ENCODE measurements around the gene OMP.

The OMP gene

GRCh38 chr11:77129069-77129841, 26.6 kb downstream of the OMP start:
- H3K4me3 ChIP-seq (ENCODE audit: low read length) = no peak overlapping the region
- no peak for DNase-seq (ENCODE audit: low read depth, low spot score)

DNA sequence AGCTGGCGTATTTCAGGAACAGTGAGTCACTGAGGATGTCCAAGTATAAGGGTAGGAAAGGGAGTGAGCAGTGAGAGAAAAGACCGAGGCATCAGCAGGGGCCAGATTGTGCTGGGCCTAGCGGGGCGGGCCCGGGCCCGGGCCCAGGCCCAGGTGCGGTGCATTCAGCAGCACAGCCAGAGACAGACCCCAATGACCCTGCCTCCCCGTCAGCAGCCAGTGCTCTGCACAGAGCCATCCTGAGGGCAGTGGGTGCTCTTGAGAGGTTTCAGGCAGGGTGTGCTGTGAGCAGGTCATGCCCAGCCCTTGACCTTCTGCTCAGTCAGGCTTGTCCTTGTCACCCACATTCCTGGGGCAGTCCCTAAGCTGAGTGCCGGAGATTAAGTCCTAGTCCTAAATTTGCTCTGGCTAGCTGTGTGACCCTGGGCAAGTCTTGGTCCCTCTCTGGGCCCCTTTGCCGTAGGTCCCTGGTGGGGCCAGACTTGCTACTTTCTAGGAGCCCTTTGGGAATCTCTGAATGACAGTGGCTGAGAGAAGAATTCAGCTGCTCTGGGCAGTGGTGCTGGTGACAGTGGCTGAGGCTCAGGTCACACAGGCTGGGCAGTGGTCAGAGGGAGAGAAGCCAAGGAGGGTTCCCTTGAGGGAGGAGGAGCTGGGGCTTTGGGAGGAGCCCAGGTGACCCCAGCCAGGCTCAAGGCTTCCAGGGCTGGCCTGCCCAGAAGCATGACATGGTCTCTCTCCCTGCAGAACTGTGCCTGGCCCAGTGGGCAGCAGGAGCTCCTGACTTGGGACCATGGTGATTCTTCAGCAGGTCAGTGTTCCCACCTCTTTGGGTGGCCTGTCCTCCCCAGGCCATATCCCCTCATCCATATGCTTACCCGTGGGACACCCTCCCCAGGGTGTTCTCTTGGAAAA, 27.5 kb downstream of the OMP start:
- no peak overlapping the region for H3K4me3 ChIP-seq (ENCODE audit: low read length)
- DNase-seq (ENCODE audit: low read depth, low spot score) = no peak

DNA sequence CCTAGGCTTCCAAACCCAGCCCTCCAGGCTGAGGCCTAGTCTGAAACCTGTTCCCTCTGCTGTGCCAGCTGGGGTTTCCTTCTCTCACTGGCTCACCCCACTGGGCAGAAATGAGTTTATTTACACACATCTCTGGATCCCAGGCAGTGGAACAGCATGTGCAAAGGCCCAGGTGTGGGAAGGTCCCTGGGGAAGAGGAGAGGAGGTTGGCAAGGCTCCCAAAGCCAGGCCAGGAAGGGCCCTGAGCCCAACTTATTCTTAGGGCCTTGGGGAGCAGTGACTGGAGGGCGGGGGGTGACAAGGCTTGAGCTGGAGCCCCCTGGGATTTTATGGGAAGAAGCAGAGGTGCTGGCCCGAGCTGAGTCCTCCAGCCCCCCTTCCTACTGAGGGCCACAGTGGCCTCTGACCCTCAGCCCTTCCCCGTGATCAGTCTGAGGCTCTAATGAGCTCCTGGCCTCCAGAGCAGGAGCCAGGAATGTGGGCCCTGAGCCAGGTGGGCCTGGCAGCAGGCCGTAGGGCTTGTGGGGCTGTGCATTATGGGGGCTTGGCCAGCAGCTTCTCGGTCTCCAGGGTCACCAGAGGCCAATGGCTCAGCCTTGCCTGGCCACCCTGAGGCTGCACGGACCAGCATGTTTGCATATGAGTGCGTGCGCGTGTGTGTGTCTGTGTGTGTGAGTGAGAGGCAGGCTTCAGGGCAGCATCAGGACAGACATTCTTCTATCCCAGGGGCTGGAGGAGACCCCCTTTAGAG, 28.3 kb downstream of the OMP start:
- DNase-seq (ENCODE audit: low read depth, low spot score) = no peak
- H3K4me3 ChIP-seq (ENCODE audit: low read length) = no peak overlapping the region

DNA sequence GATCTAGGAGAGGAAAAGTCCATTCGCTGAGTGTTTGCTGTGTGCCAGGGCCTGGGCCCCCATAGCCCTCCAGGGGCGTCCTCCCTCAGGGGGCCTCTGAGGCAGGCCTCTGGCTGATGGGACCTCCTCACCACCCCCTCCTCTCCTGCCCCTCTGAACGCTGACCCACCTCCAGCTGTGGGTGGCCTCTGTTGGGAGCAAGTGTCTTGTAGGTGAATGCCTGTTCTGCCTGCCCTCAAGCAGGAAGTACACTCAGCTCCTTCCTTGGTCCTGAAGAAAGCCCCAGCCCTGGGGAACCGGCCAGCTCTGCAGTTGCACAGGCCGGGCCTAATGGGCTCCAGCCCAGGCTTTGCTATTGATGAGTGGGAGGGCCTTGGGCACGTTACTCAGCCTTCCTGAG, 28.9 kb downstream of the OMP start:
- no peak overlapping the region for H3K4me3 ChIP-seq (ENCODE audit: low read length)
- DNase-seq (ENCODE audit: low read depth, low spot score) = no peak

DNA sequence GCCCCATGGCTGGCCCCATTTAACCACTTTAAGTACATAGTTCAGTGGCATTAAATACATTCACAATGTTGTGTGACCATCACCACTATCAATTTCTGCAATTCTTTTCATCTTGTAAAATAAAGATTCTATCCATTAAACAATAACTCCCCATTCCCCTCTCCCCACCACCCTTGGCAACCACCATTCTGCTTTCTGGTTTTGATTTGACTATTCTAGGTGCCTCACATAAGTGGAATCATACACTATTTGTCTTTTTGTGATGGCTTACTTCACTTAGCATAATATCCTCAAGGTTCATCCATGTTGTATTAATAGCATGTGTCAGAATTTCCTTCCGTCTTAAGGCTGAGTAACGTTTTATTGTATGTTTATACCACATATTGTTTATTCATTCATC, 32.4 kb downstream of the OMP start:
- no peak overlapping the region for H3K4me3 ChIP-seq (ENCODE audit: low read length)

GRCh38 chr11:77136074-77136473, 33.4 kb downstream of the OMP start:
- H3K4me3 ChIP-seq (ENCODE audit: low read length) = no peak overlapping the region
- DNase-seq (ENCODE audit: low read depth, low spot score) = no peak

More for the DNA sequence above, 32.4 kb downstream of the OMP start:
- DNase-seq (ENCODE audit: low read depth, low spot score) = no peak

DNA sequence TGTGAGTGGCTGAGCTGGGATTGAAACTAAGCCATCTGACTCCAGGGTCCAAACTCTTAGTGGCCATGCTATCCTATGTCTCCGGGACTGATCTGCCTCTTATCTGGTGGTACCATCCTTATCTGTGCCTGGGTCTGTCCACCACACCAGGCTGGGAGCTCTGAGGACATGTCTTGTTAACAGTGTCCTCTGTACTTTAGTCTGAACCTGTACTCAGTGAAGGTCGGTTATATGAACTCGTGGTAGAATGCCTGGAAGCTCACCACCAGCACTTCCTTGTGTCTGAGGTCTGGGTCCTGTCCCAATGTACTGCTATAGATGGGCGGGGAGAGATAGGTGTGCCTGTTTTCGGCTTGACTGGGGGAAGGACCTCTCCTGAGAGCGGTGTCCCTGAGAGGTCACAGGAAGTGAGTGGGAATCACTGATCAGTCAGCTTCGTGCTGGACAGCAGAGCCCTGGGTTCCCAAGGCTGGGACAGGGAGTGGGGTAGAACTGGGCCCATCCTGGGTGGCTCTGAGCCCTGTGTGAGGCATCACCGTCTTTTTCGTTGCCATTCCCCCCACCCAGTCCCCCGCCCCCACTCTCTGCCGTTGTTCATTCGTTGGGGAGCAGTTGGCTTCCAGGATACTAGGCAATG, 34.3 kb downstream of the OMP start:
- H3K4me3 ChIP-seq (ENCODE audit: low read length) = no peak overlapping the region
- DNase-seq (ENCODE audit: low read depth, low spot score) = no peak

- no peak for DNase-seq (ENCODE audit: low read depth, low spot score)
- no peak overlapping the region for H3K4me3 ChIP-seq (ENCODE audit: low read length)
Observed at GRCh38 chr11:77137421-77137820, 34.8 kb downstream of the OMP start.

- H3K4me3 ChIP-seq (ENCODE audit: low read length) = no peak overlapping the region
- no peak for DNase-seq (ENCODE audit: low read depth, low spot score)
Observed at GRCh38 chr11:77138106-77138649, 35.5 kb downstream of the OMP start.

- H3K4me3 ChIP-seq (ENCODE audit: low read length) = no peak overlapping the region
- no peak for DNase-seq (ENCODE audit: low read depth, low spot score)
Observed at GRCh38 chr11:77139201-77139600, 36.6 kb downstream of the OMP start.

GRCh38 chr11:77140231-77140851, 37.7 kb downstream of the OMP start:
- no peak for DNase-seq (ENCODE audit: low read depth, low spot score)
- H3K4me3 ChIP-seq (ENCODE audit: low read length) = no peak overlapping the region

- DNase-seq (ENCODE audit: low read depth, low spot score) = no peak
- no peak overlapping the region for H3K4me3 ChIP-seq (ENCODE audit: low read length)
Observed at GRCh38 chr11:77141034-77141433, 38.4 kb downstream of the OMP start.

GRCh38 chr11:77141475-77141874, 38.8 kb downstream of the OMP start:
- H3K4me3 ChIP-seq (ENCODE audit: low read length) = no peak overlapping the region
- DNase-seq (ENCODE audit: low read depth, low spot score) = no peak

- no peak overlapping the region for H3K4me3 ChIP-seq (ENCODE audit: low read length)
- peak; percentile 33 for DNase-seq (ENCODE audit: low read depth, low spot score)
Observed at GRCh38 chr11:77142091-77142975, 39.7 kb downstream of the OMP start.

GRCh38 chr11:77143405-77144020, 40.9 kb downstream of the OMP start:
- DNase-seq (ENCODE audit: low read depth, low spot score) = no peak
- no peak overlapping the region for H3K4me3 ChIP-seq (ENCODE audit: low read length)

DNA sequence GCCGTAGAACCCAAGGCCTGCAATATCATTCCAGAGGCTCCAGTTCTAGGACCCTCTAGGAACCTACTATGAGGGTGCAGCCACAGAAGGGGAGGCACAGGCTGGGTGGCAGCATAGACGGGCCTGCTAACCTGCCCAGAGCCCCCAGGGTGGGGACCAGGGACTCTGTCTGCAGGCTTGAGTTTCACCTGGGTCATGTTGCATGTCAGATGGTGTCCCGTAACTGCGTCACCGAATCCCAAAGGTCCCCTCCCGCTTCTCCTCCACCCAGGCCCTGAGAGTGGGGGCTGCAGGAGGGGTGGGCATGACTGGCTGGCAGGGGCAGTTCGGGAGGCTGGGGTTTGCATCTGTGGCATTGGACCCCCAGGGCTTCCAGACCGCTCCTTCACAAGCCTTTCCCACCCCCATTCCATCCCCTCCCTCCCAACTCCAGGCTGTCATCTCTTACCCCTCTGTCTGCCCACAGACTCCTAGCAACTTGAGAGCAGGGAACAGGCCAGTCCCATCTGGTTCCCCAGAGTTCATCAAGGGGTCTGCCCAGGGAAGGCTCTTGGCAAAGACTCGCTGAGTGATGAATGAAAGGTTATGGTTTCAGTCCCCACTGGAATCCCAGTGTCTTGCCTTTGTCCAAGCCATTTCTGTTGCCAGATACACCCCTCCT, 41.7 kb downstream of the OMP start:
- H3K4me3 ChIP-seq (ENCODE audit: low read length) = no peak overlapping the region
- no peak for DNase-seq (ENCODE audit: low read depth, low spot score)

Data from Jurkat, Clone E6-1 (cell line).